HL-60/S4 treated with retinoic acid at 250 ng/mL for 4 days and 3 days (cell line): ENCODE measurements around the gene PCNX2.

Experiments
- in situ Hi-C: fragments of 300-500 bp; cut with MboI; formaldehyde crosslinking; loops from 2 replicates; pipeline ENCODE4 v1.7.0; 2022; ENCODE audit warnings: low sequenced_read_pairs

PCNX2 gene

DNA sequence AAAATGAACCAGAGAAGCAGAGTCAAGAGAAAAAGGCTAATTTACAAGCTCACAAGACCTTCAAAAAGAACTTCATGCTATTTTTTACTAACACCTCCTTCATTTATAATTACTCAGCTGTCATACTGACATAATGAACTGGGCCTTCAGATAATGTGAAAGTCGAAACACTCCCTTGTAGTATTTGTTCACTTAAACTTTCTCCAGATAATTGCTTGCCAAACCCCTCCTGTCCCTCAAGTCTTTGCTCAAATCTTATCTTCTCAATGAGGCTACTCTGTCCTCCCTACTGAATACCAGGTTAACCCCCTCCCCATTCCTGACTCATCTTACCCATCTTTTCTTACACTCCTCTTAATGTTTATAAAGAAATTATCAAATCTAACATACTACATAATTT lies 20.9 kb upstream of the PCNX2 start:
- in situ Hi-C loops = loop anchor here (25.0 kb wide), 1 partner anchor 746 kb away; no protein-coding TSS in a partner anchor

DNA sequence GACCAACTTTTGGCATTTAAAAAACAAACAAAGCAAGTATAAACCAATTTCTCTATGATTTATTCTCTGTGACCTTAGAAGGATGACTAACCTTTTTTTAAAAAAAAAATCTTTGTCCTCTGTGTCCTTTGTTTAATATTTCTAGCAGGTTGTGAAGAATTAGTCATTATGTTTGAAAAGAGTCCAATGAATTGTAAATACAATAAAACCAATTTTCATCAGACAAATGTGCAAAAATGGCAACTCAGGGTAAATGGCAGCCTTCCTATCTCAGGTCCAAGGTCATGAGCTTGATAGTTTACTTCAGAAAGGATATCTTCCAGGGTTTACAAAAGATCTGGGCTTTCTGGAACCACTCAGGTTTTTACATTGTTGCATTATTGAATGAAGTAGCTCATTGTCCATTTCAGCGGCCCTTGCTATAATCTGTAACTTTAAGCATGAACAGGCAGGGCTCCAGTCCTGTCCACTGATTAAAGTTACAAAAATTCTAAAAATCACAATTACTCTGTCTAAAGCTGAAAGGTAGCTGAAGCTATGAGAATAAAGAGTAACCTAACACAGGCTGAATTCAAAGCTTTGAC lies 20.3 kb upstream of the PCNX2 start:
- in situ Hi-C loops = loop anchor here (25.0 kb wide), 1 partner anchor 746 kb away; no protein-coding TSS in a partner anchor

- in situ Hi-C loops = loop anchor here (25.0 kb wide), 1 partner anchor 749 kb away; no protein-coding TSS in a partner anchor
These were observed 18.1 kb upstream of the PCNX2 start for GRCh38 chr1:233313434-233314155.

DNA sequence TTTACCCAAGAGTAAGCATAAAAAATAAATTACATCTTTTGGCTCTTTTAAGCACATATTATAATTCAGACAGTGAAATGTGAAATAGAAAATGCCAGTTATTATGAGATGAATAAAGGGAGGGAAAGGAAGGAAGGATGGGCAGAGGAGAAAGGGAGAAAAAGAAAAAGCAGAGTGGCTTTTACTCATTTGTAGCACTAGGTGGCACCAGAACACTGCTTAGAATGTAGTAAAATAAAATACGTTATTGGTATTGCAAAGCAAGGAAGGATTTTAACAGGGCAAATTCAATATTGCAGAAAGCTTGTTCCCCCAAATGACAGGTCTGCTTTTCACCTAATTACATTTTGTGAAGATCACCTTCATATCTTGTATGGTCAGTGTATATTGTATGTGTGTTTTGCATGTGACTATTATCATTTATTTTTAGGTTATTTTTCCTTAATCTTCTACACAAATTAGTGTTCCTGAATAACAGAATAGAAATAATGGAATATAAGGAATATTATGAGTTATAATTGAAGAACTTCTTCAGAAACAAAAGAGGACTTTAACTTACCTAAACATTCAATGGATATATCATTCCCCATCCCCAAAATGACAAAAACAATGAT lies 9.1 kb upstream of the PCNX2 start:
- in situ Hi-C loops = loop anchor here (25.0 kb wide), 1 partner anchor 758 kb away; no protein-coding TSS in a partner anchor

GRCh38 chr1:233300326-233300725 lies 4.8 kb upstream of the PCNX2 start:
- in situ Hi-C loops = loop anchor here (25.0 kb wide), 1 partner anchor 762 kb away; no protein-coding TSS in a partner anchor

GRCh38 chr1:233299450-233299849 lies 3.9 kb upstream of the PCNX2 start:
- in situ Hi-C loops = no loop called here

DNA sequence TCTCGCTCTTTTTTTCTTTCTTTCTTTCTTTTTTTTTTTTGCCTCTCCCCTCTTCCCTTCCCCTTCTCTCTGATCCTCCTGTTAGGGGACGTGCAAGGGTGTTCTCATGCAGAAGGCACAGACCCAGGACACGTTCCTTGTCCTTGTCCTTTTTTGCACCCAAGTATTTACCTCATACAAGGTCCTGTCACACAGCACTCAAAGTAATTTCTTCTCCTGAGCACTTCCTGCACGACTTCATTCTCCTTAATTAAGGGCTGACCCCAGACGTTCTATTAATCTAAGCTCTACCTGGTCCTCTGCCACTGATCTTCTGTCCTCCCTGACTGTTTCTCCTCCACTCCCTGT lies 424 bp upstream of the PCNX2 start:
- in situ Hi-C loops = no loop called here

DNA sequence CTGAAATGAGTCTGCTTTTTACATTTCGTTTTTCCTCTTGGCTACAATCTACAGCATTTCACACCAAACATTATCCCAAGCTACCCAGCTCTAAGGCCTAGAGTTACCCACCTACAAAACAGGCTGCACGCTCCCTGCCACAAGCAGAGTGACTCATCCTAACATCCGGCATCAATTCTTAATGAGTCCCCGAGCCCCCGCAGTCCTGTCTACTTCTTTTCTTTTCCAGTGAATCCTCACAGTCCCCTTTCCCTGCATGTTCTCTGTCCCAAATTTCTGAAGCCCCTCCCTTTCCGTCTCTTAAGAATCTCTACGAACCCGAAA lies 650 bp downstream of the PCNX2 start:
- in situ Hi-C loops = no loop called here

DNA sequence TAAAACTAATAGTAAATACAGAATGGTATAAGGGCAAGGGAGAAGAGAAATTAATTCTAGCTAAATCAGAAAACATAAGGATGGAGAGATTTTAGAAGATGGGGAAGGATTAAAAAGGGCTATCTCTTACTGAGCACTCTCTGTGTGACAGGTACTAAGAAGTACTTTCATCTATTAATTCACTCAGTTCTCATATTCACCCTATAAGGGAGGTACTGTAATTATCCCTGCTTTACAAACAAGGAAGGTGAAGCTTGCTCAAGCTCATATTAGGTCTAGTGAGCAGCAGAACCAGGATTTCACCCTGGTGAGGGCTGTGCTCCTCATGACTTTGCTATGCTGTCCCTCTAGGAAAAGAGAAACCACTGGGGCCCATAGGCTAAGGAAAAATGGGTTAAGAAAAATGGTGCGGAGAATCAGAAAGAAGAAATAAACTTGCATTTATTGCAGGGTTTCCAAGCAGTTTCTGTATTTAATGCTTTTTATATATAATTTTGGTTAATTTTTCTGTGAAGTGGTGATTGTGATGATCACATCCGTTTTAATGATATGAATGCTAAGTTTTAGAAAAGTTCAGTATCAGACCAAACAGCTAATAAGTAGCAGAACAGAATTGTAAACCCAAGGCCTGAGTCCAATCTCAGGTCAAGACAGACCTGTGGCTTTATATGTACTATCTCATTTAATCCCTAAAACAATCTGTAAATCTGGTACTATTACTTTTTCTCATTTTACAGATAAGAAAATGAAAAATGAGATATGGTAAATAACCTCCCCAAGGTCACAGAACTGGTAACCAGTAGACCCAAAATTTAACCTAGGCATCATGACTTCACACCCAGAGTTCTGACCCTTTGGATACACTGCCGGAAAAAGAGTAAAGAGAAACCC lies 1.7 kb downstream of the PCNX2 start:
- in situ Hi-C loops = no loop called here

DNA sequence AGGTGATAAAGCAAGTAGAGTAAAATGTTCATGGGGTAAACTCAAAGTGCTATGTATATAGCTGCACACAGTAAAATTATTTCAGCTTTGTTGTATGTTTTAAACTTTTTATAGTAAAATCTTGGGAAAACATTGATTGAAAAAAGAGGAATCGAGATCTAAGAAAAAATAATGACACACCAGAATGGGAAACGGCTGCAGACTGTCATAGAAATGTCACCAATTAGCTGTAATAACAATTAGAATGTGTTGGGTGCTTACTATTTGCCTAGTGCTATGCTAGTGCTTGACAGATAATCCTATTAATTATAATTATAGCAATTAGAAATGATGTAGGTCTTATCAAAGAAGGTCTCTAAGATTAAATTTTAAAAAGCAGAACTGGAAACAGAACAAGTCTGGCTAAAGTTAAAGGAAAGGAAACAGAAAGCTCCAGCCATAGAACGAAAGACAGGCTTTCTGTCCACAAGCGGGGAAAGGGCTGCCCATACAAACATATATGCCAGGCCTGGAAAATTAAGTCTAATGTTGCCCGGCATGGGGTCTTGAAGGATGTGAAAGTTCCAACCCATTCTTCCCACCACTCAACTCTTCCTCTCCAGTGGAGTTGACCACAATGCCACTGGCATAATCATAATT lies 5.0 kb downstream of the PCNX2 start:
- in situ Hi-C loops = no loop called here

DNA sequence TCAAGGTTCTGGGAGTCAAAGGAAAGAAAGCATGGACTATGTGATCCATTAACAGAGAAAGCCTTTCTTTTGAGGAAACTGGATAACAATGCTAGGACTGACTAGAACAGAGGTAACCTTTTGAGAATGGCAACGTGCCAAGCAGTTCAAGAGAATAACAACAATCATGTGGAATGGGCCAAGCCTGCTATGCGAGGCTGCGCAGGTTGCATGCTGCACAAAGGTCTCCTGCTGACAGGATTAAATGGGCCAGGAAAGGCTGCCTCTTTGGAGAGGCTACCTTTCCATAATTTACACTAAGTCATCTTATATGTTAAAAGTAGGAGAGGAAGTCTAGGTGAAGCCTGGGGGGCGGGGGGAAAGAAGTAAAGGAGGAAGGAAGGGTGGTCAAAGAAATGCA lies 5.8 kb downstream of the PCNX2 start:
- in situ Hi-C loops = no loop called here

- in situ Hi-C loops = no loop called here
These were observed 13.0 kb downstream of the PCNX2 start for GRCh38 chr1:233282582-233282886.

DNA sequence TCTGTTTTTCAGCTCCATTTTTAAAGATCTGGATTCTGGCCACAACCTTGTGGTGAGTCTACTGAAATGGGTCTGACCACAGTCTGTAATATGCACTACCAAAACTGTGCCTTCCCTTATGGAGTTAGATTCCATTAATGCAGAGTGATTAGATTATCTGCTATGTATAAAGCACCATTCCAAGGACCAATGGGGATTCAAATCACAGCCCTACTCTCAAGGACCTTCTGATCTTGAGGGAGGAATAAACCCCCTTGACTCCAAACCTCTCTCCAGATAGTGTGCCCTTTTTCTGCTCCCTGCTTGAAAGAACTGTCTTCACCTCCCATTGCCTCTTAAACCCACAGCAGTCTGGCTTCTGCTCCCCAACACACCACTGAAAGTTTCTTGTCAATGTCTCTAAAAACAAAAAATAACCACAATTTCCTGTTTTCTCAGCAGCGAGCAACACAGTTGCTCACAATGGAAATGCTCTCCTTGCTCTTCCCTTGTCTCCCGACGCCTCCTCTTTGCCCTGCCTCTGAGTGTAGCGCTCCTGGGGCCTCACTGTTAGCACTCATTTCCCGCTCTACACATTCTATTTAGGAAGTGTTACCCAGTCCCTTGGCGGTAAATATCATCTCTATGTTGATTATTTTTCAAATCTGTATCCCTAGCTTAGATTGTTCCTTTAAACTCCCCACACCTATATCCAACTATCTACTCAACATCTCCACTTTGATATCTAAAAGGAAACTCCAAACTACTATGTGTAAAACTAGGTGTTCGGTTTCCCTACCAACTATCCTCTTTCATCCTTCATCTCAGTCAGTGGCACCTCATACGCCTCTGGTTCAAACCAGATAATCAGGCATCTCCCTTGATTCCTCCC lies 13.6 kb downstream of the PCNX2 start:
- in situ Hi-C loops = no loop called here

DNA sequence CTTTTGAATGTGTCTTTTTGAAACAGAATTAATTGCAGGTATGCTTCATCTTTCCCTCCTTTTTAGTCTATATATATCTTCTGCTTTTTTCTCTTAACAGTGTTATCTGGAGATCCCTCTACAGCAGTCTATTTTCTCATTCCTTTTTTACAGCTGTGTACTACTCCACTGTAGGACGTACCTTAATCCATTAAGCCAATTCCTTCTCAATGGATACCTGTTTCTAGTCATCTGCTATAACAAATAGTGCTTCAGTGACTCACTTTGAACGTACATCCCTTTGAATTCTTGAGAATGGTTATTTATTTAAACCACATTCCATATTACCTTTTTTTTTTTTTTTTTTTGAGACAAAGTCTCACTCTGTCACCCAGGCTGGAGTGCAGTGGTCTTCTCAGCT lies 15.6 kb downstream of the PCNX2 start:
- in situ Hi-C loops = no loop called here

DNA sequence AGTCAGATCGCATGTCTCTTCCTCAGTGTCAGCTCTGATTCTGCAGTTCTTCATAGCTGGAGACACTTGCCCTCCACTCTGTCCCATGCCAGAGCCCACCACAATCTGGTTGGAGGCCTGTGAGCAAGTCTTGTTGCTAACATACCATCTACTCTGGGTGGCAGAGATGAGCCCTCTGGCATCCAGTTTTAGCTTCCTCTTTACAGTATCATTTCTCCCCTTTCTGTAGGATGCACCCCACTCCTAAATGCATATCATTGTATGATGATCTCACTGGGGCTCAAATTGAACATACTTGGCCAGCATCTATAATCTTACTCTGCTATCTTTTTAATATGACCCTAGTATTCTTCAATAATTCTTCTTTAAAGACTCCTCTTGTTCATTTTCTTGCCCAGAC lies 16.9 kb downstream of the PCNX2 start:
- in situ Hi-C loops = no loop called here

- in situ Hi-C loops = no loop called here
These were observed 17.6 kb downstream of the PCNX2 start for GRCh38 chr1:233277637-233278606.

DNA sequence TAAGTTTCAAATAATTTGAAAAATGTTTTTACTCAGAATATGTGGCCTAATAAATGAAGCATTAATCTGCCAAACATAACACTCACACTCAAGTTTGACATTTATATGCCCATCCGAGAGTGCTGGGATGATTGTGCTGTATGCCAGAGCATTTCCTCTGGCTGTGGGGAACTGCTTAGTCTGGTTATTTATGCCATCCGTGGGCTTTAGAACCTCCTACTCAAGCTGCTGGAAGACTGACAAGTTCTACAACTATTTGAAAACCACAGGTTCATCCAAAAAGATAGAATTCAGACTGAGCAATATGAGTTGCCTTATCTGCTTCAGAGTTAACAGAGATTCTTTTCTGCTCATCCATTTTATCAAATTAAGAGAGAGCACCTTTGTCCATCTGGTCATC lies 25.9 kb downstream of the PCNX2 start:
- in situ Hi-C loops = no loop called here

GRCh38 chr1:233268389-233269022 lies 27.0 kb downstream of the PCNX2 start:
- in situ Hi-C loops = no loop called here
